Hepatocyte (in vitro differentiated cells): ENCODE results near the gene GPRC6A. TPM values are rescaled to one million over a fixed set of nuclear protein-coding genes. Genes with fewer than 3 reads are reported as not detected.

ENCODE experiments used
- DNase-seq: peaks from one replicate; pipeline ENCODE4 v3.0.0-alpha.2; 2016; ENCODE audit warnings: low spot score
- H2AFZ ChIP-seq: fragments of 200-600 bp; sonication (generic); 2 replicates; pipeline ENCODE4 v1.6.0; 2016; ENCODE audit warnings: antibody characterized with exemption, mild to moderate bottlenecking
- H3K27ac ChIP-seq: fragments of 200-600 bp; sonication (generic); 2 replicates; pipeline ENCODE4 v1.5.1; 2016; ENCODE audit warnings: mild to moderate bottlenecking
- H3K27me3 ChIP-seq: fragments of 200-600 bp; sonication (generic); 2 replicates; pipeline ENCODE4 v1.6.1; 2016
- H3K36me3 ChIP-seq: fragments of 200-600 bp; sonication (generic); replicated peaks from 2 replicates; pipeline ENCODE4 v1.5.1; 2016; ENCODE audit warnings: low read depth; ENCODE audit not compliant: insufficient read depth
- H3K4me1 ChIP-seq: fragments of 200-600 bp; sonication (generic); 2 replicates; pipeline ENCODE4 v1.5.1; 2016; ENCODE audit warnings: mild to moderate bottlenecking, moderate library complexity; ENCODE audit not compliant: insufficient read depth
- H3K4me2 ChIP-seq: fragments of 200-600 bp; sonication (generic); 2 replicates; pipeline ENCODE4 v1.6.0; 2016
- H3K4me3 ChIP-seq: fragments of 200-600 bp; sonication (generic); 2 replicates; pipeline ENCODE4 v1.5.1; 2016; ENCODE audit warnings: mild to moderate bottlenecking
- H3K79me2 ChIP-seq: fragments of 200-600 bp; sonication (generic); 2 replicates; pipeline ENCODE4 v1.6.0; 2017; ENCODE audit warnings: mild to moderate bottlenecking
- H3K9me2 ChIP-seq: fragments of 200-600 bp; sonication (generic); replicated peaks from 2 replicates; pipeline ENCODE4 v1.6.0; 2017; ENCODE audit warnings: mild to moderate bottlenecking; ENCODE audit not compliant: insufficient read depth
- H3K9me3 ChIP-seq: fragments of 200-600 bp; sonication (generic); 2 replicates; pipeline ENCODE4 v1.5.1; 2016; ENCODE audit warnings: low read depth, mild to moderate bottlenecking
- H4K20me1 ChIP-seq: fragments of 200-600 bp; sonication (generic); 2 replicates; pipeline ENCODE4 v1.6.0; 2016; ENCODE audit warnings: mild to moderate bottlenecking; ENCODE audit not compliant: insufficient read depth, poor library complexity, severe bottlenecking
- EZH2 ChIP-seq: fragments of 200-600 bp; sonication (generic); IDR thresholded peaks from 2 replicates; pipeline ENCODE4 v1.6.1; 2016; ENCODE audit warnings: antibody characterized with exemption, mild to moderate bottlenecking, borderline replicate concordance
- EZH2phosphoT487 ChIP-seq: fragments of 200-600 bp; sonication (generic); IDR thresholded peaks from one replicate; pipeline ENCODE4 v1.6.1; 2018; ENCODE audit warnings: antibody characterized with exemption, mild to moderate bottlenecking, low read depth, moderate library complexity; ENCODE audit not compliant: unreplicated experiment, severe bottlenecking
- WGBS: methylation state at CpG from one replicate; pipeline ENCODE4 v1.1.6; 2016; ENCODE audit warnings: low lambda C conversion rate; ENCODE audit errors: missing lambda C conversion rate; 5-methylcytosine and 5-hydroxymethylcytosine counted together
- polyA plus RNA-seq: library from polyadenylated mRNA; unstranded; fragments of >200 nt; fragmentation: Nextera tagmentation; extraction: Ambion mirVana; gene quantifications from 2 replicates; pipeline ENCODE4 v1.2.1, GENCODE V29; 2016
- total RNA-seq: library from RNA; depleted of rRNA; stranded (reverse); fragments of >200 nt; gene quantifications from 2 replicates; pipeline ENCODE4 v1.2.3, GENCODE V29; 2014
- TF ChIP-seq, protein P1 (sequence below): fragments of 200-600 bp; sonication (generic); IDR thresholded peaks from 2 replicates; pipeline ENCODE4 v1.5.1; 2016; ENCODE audit warnings: antibody characterized with exemption, mild to moderate bottlenecking; ENCODE audit not compliant: poor library complexity

GPRC6A gene
- total and polyA plus RNA-seq, 2 experiments from 2014 or later: 0.80 to 2.8 TPM

DNA sequence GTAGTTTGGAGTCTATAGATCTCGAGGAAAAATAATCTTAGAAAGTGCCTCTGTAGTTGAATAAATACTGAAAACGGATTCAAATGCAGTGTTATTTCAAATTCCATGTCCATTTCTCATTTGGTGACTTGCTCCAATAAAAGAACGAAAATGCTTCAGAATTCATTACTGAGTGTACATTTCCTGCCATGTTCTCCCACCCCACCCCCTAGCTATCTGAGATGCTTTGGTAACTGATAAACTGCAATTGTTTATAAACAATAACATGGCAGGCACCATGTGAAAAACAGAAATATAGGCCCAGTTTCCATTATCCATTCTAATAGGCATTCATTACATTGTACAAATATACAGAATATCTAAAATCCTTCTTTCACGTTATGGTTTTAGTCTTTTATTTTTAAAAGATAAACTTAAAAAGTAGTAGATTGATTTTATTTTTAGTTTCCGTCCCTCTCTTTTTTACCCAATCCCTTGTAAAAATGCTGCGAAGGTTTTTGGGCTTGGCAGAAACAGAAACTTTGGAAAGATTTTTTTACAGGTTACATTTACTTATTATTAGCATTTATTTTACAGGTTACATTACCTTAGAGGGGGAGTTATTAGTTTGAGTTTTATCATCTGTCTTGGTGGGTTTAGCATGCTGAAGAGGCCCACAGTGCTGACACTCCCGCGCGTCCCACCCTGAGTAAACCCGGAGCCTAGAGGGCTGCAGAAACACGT, 64.8 kb downstream of the GPRC6A start:
- H3K4me3 ChIP-seq: peak overlapping the region; percentile 58
- H3K27me3 ChIP-seq: peaks cover 42% of the 10 kb centered on the region
- H3K9me2 ChIP-seq: no peaks in the 10 kb centered on the region
- H2AFZ ChIP-seq: peak overlapping the region; percentile 86
- 55% methylated on average over 11 of the region's 11 CpGs for WGBS
- H3K36me3 ChIP-seq: no peaks in the 10 kb centered on the region
- H3K79me2 ChIP-seq: no peaks in the 10 kb centered on the region
- H3K4me1 ChIP-seq: no peaks in the 10 kb centered on the region
- no peak for TF ChIP-seq EZH2phosphoT487
- TF ChIP-seq EZH2: no peak
- TF ChIP-seq, protein P1, sequence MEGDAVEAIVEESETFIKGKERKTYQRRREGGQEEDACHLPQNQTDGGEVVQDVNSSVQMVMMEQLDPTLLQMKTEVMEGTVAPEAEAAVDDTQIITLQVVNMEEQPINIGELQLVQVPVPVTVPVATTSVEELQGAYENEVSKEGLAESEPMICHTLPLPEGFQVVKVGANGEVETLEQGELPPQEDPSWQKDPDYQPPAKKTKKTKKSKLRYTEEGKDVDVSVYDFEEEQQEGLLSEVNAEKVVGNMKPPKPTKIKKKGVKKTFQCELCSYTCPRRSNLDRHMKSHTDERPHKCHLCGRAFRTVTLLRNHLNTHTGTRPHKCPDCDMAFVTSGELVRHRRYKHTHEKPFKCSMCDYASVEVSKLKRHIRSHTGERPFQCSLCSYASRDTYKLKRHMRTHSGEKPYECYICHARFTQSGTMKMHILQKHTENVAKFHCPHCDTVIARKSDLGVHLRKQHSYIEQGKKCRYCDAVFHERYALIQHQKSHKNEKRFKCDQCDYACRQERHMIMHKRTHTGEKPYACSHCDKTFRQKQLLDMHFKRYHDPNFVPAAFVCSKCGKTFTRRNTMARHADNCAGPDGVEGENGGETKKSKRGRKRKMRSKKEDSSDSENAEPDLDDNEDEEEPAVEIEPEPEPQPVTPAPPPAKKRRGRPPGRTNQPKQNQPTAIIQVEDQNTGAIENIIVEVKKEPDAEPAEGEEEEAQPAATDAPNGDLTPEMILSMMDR: no peak
- no peak for DNase-seq
- H3K4me2 ChIP-seq: peak overlapping the region; percentile 97
- no peak overlapping the region for H3K27ac ChIP-seq
- no peaks in the 10 kb centered on the region for H4K20me1 ChIP-seq
- no peaks in the 10 kb centered on the region for H3K9me3 ChIP-seq

DNA sequence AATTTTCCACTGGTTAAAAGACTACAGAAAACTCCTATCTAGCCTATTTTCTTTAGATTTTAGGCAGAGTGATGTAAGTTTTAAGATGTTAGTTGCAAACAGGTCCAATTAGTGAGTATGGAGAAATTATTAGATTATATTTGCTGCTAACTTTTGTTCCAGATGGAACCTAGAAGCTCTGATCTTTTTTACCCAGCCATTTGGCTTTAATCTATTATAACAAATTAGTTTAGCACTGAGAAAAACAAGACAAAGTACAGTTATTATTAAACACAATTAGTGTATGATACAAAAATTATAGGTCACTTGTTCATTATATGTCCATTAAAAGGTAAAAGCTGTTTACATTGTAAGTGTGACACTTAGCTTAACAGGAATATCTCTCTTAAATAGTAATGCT, 65.8 kb downstream of the GPRC6A start:
- Histone ChIP-seq H3K27ac (no peak overlapping the region), H3K9me2 (no peaks in the 10 kb centered on the region), H3K36me3 (no peaks in the 10 kb centered on the region), H3K4me1 (no peaks in the 10 kb centered on the region), H3K27me3 (peaks cover 42% of the 10 kb centered on the region), H2AFZ (no peak overlapping the region), H3K9me3 (no peaks in the 10 kb centered on the region), H3K4me2 (no peak overlapping the region), H3K4me3 (no peak overlapping the region), H4K20me1 (no peaks in the 10 kb centered on the region), H3K79me2 (no peaks in the 10 kb centered on the region)
- TF ChIP-seq EZH2: no peak
- no peak for DNase-seq

DNA sequence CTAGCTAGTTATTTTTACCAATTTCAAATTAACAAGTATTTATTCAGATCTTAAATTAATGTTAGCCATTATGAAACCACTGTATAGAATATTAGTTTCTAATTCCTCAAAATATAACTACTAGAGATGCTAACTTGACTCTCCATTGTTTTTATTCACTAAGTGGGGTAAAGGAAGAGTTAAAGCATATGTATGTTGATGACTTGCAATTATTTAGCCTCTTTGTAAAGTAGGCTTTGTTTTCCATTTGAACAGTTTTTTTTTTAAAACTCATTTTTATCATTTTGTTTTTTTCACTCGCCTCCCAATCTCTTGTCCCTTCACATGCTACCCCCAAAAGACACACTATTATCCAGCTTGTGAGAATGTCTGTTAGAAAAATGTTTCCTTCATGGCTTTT, 66.6 kb downstream of the GPRC6A start:
- Histone ChIP-seq H3K36me3 (no peaks in the 10 kb centered on the region), H4K20me1 (no peaks in the 10 kb centered on the region), H3K9me3 (no peaks in the 10 kb centered on the region), H3K4me2 (no peak overlapping the region), H3K4me3 (no peak overlapping the region), H3K4me1 (no peaks in the 10 kb centered on the region), H3K27ac (no peak overlapping the region), H2AFZ (no peak overlapping the region), H3K79me2 (no peaks in the 10 kb centered on the region), H3K27me3 (peaks cover 37% of the 10 kb centered on the region), H3K9me2 (no peaks in the 10 kb centered on the region)
- no peak for TF ChIP-seq EZH2
- TF ChIP-seq, protein P1: no peak
- TF ChIP-seq EZH2phosphoT487: no peak
- 100% methylated on average over 1 of the region's 1 CpG for whole genome bisulfite sequencing
- no peak for DNase-seq

DNA sequence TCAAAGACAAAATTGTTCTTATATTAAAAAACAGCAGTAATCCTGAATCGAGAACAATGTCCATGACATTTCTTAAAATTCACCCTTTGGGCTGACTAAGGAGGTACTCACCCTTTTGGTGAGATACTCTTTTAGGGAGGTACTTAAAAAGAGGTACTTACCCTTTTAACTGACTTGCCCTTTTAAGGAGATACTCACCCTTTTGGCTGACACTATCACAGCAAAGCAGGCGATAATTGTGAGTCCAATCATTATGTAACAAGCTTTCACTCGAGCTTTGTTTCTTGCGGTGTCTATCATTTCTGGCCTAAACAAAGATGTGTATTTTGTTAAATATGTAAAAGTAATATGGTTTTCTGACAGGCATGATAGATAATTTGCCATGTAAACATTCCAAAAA, 67.1 kb downstream of the GPRC6A start:
- Histone ChIP-seq H2AFZ (no peak overlapping the region), H3K9me2 (no peaks in the 10 kb centered on the region)

More for the DNA sequence above, 67.1 kb downstream of the GPRC6A start:
- Histone ChIP-seq H3K27me3 (peaks cover 33% of the 10 kb centered on the region), H3K36me3 (no peaks in the 10 kb centered on the region), H3K79me2 (no peaks in the 10 kb centered on the region), H3K4me2 (no peak overlapping the region), H4K20me1 (no peaks in the 10 kb centered on the region), H3K4me1 (no peaks in the 10 kb centered on the region), H3K9me3 (no peaks in the 10 kb centered on the region), H3K27ac (no peak overlapping the region), H3K4me3 (no peak overlapping the region)
- no peak for TF ChIP-seq EZH2
- TF ChIP-seq EZH2phosphoT487: no peak
- 76% methylated on average over 4 of the region's 4 CpGs for WGBS
- DNase-seq: no peak
